Amniotic epithelial cell (primary cell): ENCODE results near the gene KNOP1.
"Not testable (repeated sequence)": the region's sequence is repeated elsewhere in the genome, so short reads cannot be mapped to it uniquely, and the experiment has no call there.

Experiments used
- DNase-seq: peaks from one replicate; pipeline ENCODE4 v3.0.0-alpha.2; 2010; ENCODE audit warnings: low read depth

KNOP1 gene

GRCh38 chr16:19743816-19744159 is 25.8 kb upstream of the KNOP1 start:
- no peak for DNase-seq

- no peak for DNase-seq
These were observed 23.3 kb upstream of the KNOP1 start for GRCh38 chr16:19741354-19741753.

- no peak for DNase-seq
These were observed 19.4 kb upstream of the KNOP1 start for GRCh38 chr16:19737306-19738038.

- DNase-seq = no peak
These were observed 17.2 kb upstream of the KNOP1 start for GRCh38 chr16:19735074-19735867.

GRCh38 chr16:19733551-19733950 is 15.5 kb upstream of the KNOP1 start:
- DNase-seq = no peak

GRCh38 chr16:19728636-19728965 is 10.6 kb upstream of the KNOP1 start:
- no peak for DNase-seq

GRCh38 chr16:19722981-19723380 is 5.0 kb upstream of the KNOP1 start:
- no peak for DNase-seq

- no peak for DNase-seq
These were observed 4.4 kb upstream of the KNOP1 start for GRCh38 chr16:19722269-19722952.

GRCh38 chr16:19718624-19718965 is 568 bp upstream of the KNOP1 start:
- DNase-seq = no peak

GRCh38 chr16:19717314-19717713 is 713 bp downstream of the KNOP1 start:
- no peak for DNase-seq

GRCh38 chr16:19716728-19717127 is 1.3 kb downstream of the KNOP1 start:
- DNase-seq = not testable (repeated sequence)

- DNase-seq = no peak
These were observed 1.8 kb downstream of the KNOP1 start for GRCh38 chr16:19716183-19716582.

GRCh38 chr16:19715566-19715965 is 2.5 kb downstream of the KNOP1 start:
- DNase-seq = no peak

- DNase-seq = no peak
These were observed 4.3 kb downstream of the KNOP1 start for GRCh38 chr16:19713697-19714096.

- DNase-seq = no peak
These were observed 5.5 kb downstream of the KNOP1 start for GRCh38 chr16:19712418-19713058.

- DNase-seq = no peak
These were observed 6.4 kb downstream of the KNOP1 start for GRCh38 chr16:19711643-19712042.

- no peak for DNase-seq
These were observed 7.0 kb downstream of the KNOP1 start for GRCh38 chr16:19710991-19711545.

GRCh38 chr16:19710191-19710908 is 7.7 kb downstream of the KNOP1 start:
- DNase-seq = no peak

- no peak for DNase-seq
These were observed 8.5 kb downstream of the KNOP1 start for GRCh38 chr16:19709381-19710136.

- no peak for DNase-seq
These were observed 9.5 kb downstream of the KNOP1 start for GRCh38 chr16:19708296-19709205.
